GM12878 (cell line): ENCODE measurements around the gene TTLL10. TPM values are rescaled to one million over a fixed set of nuclear protein-coding genes. Genes with fewer than 3 reads are reported as not detected.

Experiments
- ATAC-seq: fragments of 200-7000 bp; cut with Tn5 transposase; 3 replicates; pipeline ENCODE4 v1.9.1; 2020; ENCODE audit warnings: mild to moderate bottlenecking, moderate library complexity
- BruUV-seq: library from RNA; stranded (reverse); fragments of 400-500 nt; replicated peaks from 2 replicates; lab custom pipeline; 2021; lab: Mats Ljungman, UMichigan
- CTCF ChIA-PET: fragments of 300-600 bp; sonication (Branson Sonifier 250); formaldehyde crosslinking; extraction: SDS; loops from one replicate; lab custom pipeline; 2021; ENCODE audit warnings: inconsistent platforms; lab: Yijun Ruan, JAX
- POLR2A ChIA-PET: fragments of 350-600 bp; formaldehyde crosslinking; extraction: SDS; loops from one replicate; lab custom pipeline; 2021; ENCODE audit warnings: inconsistent platforms; lab: Charles Lee
- RAD21 ChIA-PET: fragments of 300-600 bp; sonication (Branson Sonifier 250); formaldehyde crosslinking; loops from one replicate; lab custom pipeline; 2023; ENCODE audit warnings: antibody characterized with exemption; ENCODE audit not compliant: unreplicated experiment; lab: Charles Lee
- SMC1A ChIA-PET: fragments of 300-600 bp; sonication (Branson Sonifier 250); formaldehyde crosslinking; loops from one replicate; lab custom pipeline; 2023; ENCODE audit not compliant: unreplicated experiment, uncharacterized antibody; lab: Charles Lee
- DNase-seq: peaks from one replicate; pipeline ENCODE4 v3.0.0-alpha.2; 2011; ENCODE audit warnings: low read depth, low spot score
- FAIRE-seq: peaks from 3 replicates; lab custom pipeline; 2011; peaks lifted over from hg19 to GRCh38; lab: Jason Lieb, UNC
- H2AFZ ChIP-seq: 2 replicates; pipeline ENCODE4 v1.6.0; 2011; ENCODE audit warnings: low read depth, low read length, control low read depth; ENCODE audit not compliant: control insufficient read depth
- H3K27ac ChIP-seq: 2 replicates; pipeline ENCODE4 v1.5.1; 2011; ENCODE audit warnings: control low read depth; ENCODE audit not compliant: control insufficient read depth, insufficient read depth
- H3K27me3 ChIP-seq, 2 experiments: replicated peaks in 1 of 2; 2 replicates each; pipeline versions ENCODE4 v1.6.0 to v1.6.1; 2011; ENCODE audit warnings: low read length in 1 of 2; ENCODE audit not compliant: control insufficient read depth in 2 of 2, insufficient read depth in 2 of 2
- H3K36me3 ChIP-seq, 2 experiments: 2 replicates each; pipeline ENCODE4 v1.5.1; 2011; ENCODE audit warnings: low read length in 1 of 2; ENCODE audit not compliant: control insufficient read depth in 2 of 2, insufficient read depth in 2 of 2
- H3K4me1 ChIP-seq: 2 replicates; pipeline ENCODE4 v1.6.1; 2011; ENCODE audit warnings: mild to moderate bottlenecking, low read length, moderate library complexity, mixed read lengths; ENCODE audit not compliant: control insufficient read depth, insufficient read depth
- H3K4me2 ChIP-seq: 2 replicates; pipeline ENCODE4 v1.6.0; 2011; ENCODE audit warnings: control low read depth; ENCODE audit not compliant: control insufficient read depth, insufficient read depth
- H3K4me3 ChIP-seq: fragments of 200-600 bp; sonication (generic); 2 replicates; pipeline ENCODE4 v1.5.1; 2016
- H3K79me2 ChIP-seq: 2 replicates; pipeline ENCODE4 v1.6.0; 2011; ENCODE audit warnings: low read length; ENCODE audit not compliant: control insufficient read depth, insufficient read depth
- H3K9ac ChIP-seq: 2 replicates; pipeline ENCODE4 v1.8.0; 2011; ENCODE audit warnings: low read length, control low read depth, mixed read lengths; ENCODE audit not compliant: control insufficient read depth, insufficient read depth
- H3K9me3 ChIP-seq: replicated peaks from 3 replicates; pipeline ENCODE4 v1.5.1; 2011; ENCODE audit warnings: mild to moderate bottlenecking, low read length; ENCODE audit not compliant: control insufficient read depth, insufficient read depth
- H4K20me1 ChIP-seq: 2 replicates; pipeline ENCODE4 v1.6.0; 2011; ENCODE audit not compliant: control insufficient read depth, insufficient read depth
- EGR1 ChIP-seq, 2 experiments: IDR thresholded peaks; 1 replicate in 1 of 2; 2 replicates in 1 of 2; pipeline ENCODE4 v1.6.1; 2011 to 2012; ENCODE audit warnings: low read depth in 2 of 2, low read length in 2 of 2, borderline replicate concordance in 1 of 2, mild to moderate bottlenecking in 1 of 2, moderate library complexity in 1 of 2
- ESRRA ChIP-seq: IDR thresholded peaks from 2 replicates; pipeline ENCODE4 v1.6.1; 2012; ENCODE audit warnings: mild to moderate bottlenecking, low read length, improper control_type of control experiment
- EZH2 ChIP-seq: IDR thresholded peaks from 2 replicates; pipeline ENCODE4 v1.6.1; 2012; ENCODE audit warnings: low read depth, mild to moderate bottlenecking, control low read depth, inconsistent platforms, low read length, borderline replicate concordance; ENCODE audit not compliant: control insufficient read depth
- IKZF1 ChIP-seq: fragments of 450-650 bp; conservative IDR thresholded peaks from 2 replicates; pipeline ENCODE4 v1.6.1; 2017; ENCODE audit warnings: antibody characterized with exemption, mild to moderate bottlenecking
- IRF4 ChIP-seq: IDR thresholded peaks from 2 replicates; pipeline ENCODE4 v1.6.1; 2011; ENCODE audit warnings: low read depth, low read length
- KDM1A ChIP-seq: fragments of 200-600 bp; sonication (generic); IDR thresholded peaks from 2 replicates; pipeline ENCODE4 v1.6.1; 2016; ENCODE audit warnings: borderline replicate concordance
- MEF2B ChIP-seq: fragments of 450-650 bp; IDR thresholded peaks from 2 replicates; pipeline ENCODE4 v1.6.1; 2018; ENCODE audit warnings: mild to moderate bottlenecking, moderate library complexity; ENCODE audit not compliant: partially characterized antibody, poor library complexity, severe bottlenecking
- NFYB ChIP-seq: IDR thresholded peaks from 2 replicates; pipeline ENCODE4 v1.6.1; 2011; ENCODE audit warnings: low read depth, mild to moderate bottlenecking, low read length, improper control_type of control experiment, moderate library complexity; ENCODE audit not compliant: insufficient read depth
- PBX3 ChIP-seq: IDR thresholded peaks from 2 replicates; pipeline ENCODE4 v1.6.1; 2011; ENCODE audit warnings: mild to moderate bottlenecking, low read depth, low read length, moderate library complexity; ENCODE audit not compliant: insufficient replicate concordance
- PKNOX1 ChIP-seq: fragments of 450-650 bp; IDR thresholded peaks from 2 replicates; pipeline ENCODE4 v1.6.1; 2016; ENCODE audit warnings: mild to moderate bottlenecking
- POU2F2 ChIP-seq: IDR thresholded peaks from 3 replicates; pipeline ENCODE4 v1.6.1; 2011; ENCODE audit warnings: low read depth, mild to moderate bottlenecking, low read length, borderline replicate concordance
- RAD21 ChIP-seq: IDR thresholded peaks from 2 replicates; pipeline ENCODE4 v1.6.1; 2011; ENCODE audit warnings: mild to moderate bottlenecking, low read depth, low read length, moderate library complexity; ENCODE audit not compliant: insufficient read depth
- RCOR1 ChIP-seq: conservative IDR thresholded peaks from 2 replicates; pipeline ENCODE4 v1.6.1; 2012; ENCODE audit warnings: low read depth, low read length, improper control_type of control experiment
- SMAD1 ChIP-seq: fragments of 450-650 bp; IDR thresholded peaks from 2 replicates; pipeline ENCODE4 v1.6.1; 2018; ENCODE audit warnings: mild to moderate bottlenecking, low read depth; ENCODE audit not compliant: partially characterized antibody
- TBL1XR1 ChIP-seq: IDR thresholded peaks from 2 replicates; pipeline ENCODE4 v1.6.1; 2012; ENCODE audit warnings: low read depth, low read length, improper control_type of control experiment
- ZNF384 ChIP-seq: IDR thresholded peaks from 2 replicates; pipeline ENCODE4 v1.6.1; 2012; ENCODE audit warnings: low read depth, mild to moderate bottlenecking, low read length, improper control_type of control experiment, borderline replicate concordance
- ZNF622 ChIP-seq: fragments of 450-650 bp; IDR thresholded peaks from 2 replicates; pipeline ENCODE4 v1.6.1; 2017; ENCODE audit warnings: mild to moderate bottlenecking, inconsistent platforms
- WGBS: methylation state at CpG from one replicate; pipeline ENCODE4 v1.1.6; 2016; ENCODE audit warnings: low lambda C conversion rate; ENCODE audit not compliant: insufficient replicate concordance, insufficient coverage; ENCODE audit errors: missing lambda C conversion rate; 5-methylcytosine and 5-hydroxymethylcytosine counted together
- in situ Hi-C: fragments of 300-500 bp; cut with MboI; formaldehyde crosslinking; loops from 9 replicates; pipeline ENCODE4 v1.14.3; 2018; ENCODE audit warnings: mixed read lengths
- intact Hi-C: fragments of 100-400 bp; cut with micrococcal nuclease; formaldehyde crosslinking; loops from one replicate; pipeline ENCODE4 v1.14.2; 2022; ENCODE audit not compliant: unreplicated experiment
- polyA plus RNA-seq, 11 experiments: library from polyadenylated mRNA; depleted of rRNA in 4 of 11; unstranded in 6 of 11; stranded (reverse) in 5 of 11; fragments of >200 nt; fragmentation: Nextera tagmentation in 4 of 11; fragmentation: Illumina TruSeq in 1 of 11; extraction: Ambion mirVana in 4 of 11; extraction: Trizol in 1 of 11; gene quantifications; 1 replicate in 1 of 11; 2 replicates in 10 of 11; pipeline versions ENCODE4 v1.2.1 to v1.2.3, GENCODE V29; 2011 to 2016; ENCODE audit warnings: inconsistent platforms in 2 of 11, missing spikeins in 2 of 11, low read depth in 1 of 11
- total RNA-seq, 4 experiments: library from RNA; depleted of rRNA in 3 of 4; stranded (reverse); fragments of >200 nt in 3 of 4; fragmentation: Illumina TruSeq in 1 of 4; extraction: Trizol in 1 of 4; gene quantifications; 2 replicates each; pipeline versions ENCODE4 v1.2.1 to v1.2.3, GENCODE V29; 2013 to 2021

Gene TTLL10
- total and polyA plus RNA-seq, 10 of the 15 experiments (the other 5 are each of a cell fraction or from before 2014, with no cell fraction given): not detected

GRCh38 chr1:1132042-1132950 lies 41.4 kb upstream of the TTLL10 start:
- H3K4me1 ChIP-seq: peaks cover 5% of the 10 kb centered on the region
- no peaks in the 10 kb centered on the region for H3K79me2 ChIP-seq
- no peak for TF ChIP-seq NFYB
- TF ChIP-seq EZH2: no peak
- no peak for TF ChIP-seq POU2F2
- no peak for TF ChIP-seq EGR1 (IDR thresholded peaks at IDR 0.05; ENCODE audit: borderline replicate concordance in 1 of 2, low read depth in 2 of 2, low read length in 2 of 2)
- TF ChIP-seq TBL1XR1: no peak
- no peak for TF ChIP-seq MEF2B
- TF ChIP-seq IKZF1: no peak
- TF ChIP-seq ESRRA: no peak
- TF ChIP-seq KDM1A: no peak
- TF ChIP-seq RAD21: no peak
- no peak for TF ChIP-seq IRF4
- TF ChIP-seq ZNF384: no peak
- TF ChIP-seq PKNOX1: no peak
- no peak for TF ChIP-seq SMAD1
- TF ChIP-seq PBX3: no peak
- no peak for TF ChIP-seq ZNF622
- no peak for TF ChIP-seq RCOR1
- BruUV-seq: no TSS peak
- no peak overlapping the region for H3K9ac ChIP-seq
- H4K20me1 ChIP-seq: no peaks in the 10 kb centered on the region
- FAIRE-seq: no peak
- H2AFZ ChIP-seq: no peak overlapping the region
- CTCF ChIA-PET: no interaction called here
- 58% methylated on average over 40 of the region's 48 CpGs for WGBS
- no peak for DNase-seq
- H3K4me3 ChIP-seq: no peak overlapping the region
- H3K27ac ChIP-seq: no peak overlapping the region
- intact Hi-C loops (no loop called here), in situ Hi-C loops (no loop called here)
- no peak overlapping the region for H3K4me2 ChIP-seq
- H3K27me3 ChIP-seq: no peaks in the 10 kb centered on the region; a peak in 1 of 4 replicates
- SMC1A ChIA-PET: no interaction called here
- no peak for ATAC-seq
- H3K36me3 ChIP-seq: no peaks in the 10 kb centered on the region
- POLR2A ChIA-PET: no interaction called here
- RAD21 ChIA-PET: no interaction called here
- H3K9me3 ChIP-seq: no peaks in the 10 kb centered on the region
